HepG2 (cell line): ENCODE results near the gene NYNRIN. TPM values are rescaled to one million over a fixed set of nuclear protein-coding genes. Genes with fewer than 3 reads are reported as not detected.

Source experiments
- ATAC-seq: fragments of 200-7000 bp; cut with Tn5 transposase; 3 replicates; pipeline ENCODE4 v1.9.1; 2020; ENCODE audit warnings: mild to moderate bottlenecking, moderate library complexity
- BruUV-seq: library from RNA; stranded (reverse); fragments of 400-500 nt; replicated peaks from 2 replicates; lab custom pipeline; 2021; lab: Mats Ljungman, UMichigan
- CTCF ChIA-PET: fragments of 300-600 bp; formaldehyde crosslinking; extraction: SDS; loops from one replicate; lab custom pipeline; 2021; ENCODE audit warnings: low total read pairs, inconsistent platforms, low intra/inter-chr PET ratio; lab: Yijun Ruan, JAX
- POLR2A ChIA-PET: fragments of 350-600 bp; sonication (Branson Sonifier 250); formaldehyde crosslinking; loops from one replicate; lab custom pipeline; 2020; ENCODE audit warnings: antibody characterized with exemption, inconsistent platforms; lab: Yijun Ruan, JAX
- DNase-seq: peaks from one replicate; pipeline ENCODE4 v3.0.0-alpha.2; 2015; ENCODE audit warnings: low spot score
- FAIRE-seq: peaks from 3 replicates; lab custom pipeline; 2011; peaks lifted over from hg19 to GRCh38; lab: Jason Lieb, UNC
- H2AFZ ChIP-seq: one replicate; pipeline ENCODE4 v1.6.1; 2011; ENCODE audit warnings: low read length, inconsistent platforms
- H3K27ac ChIP-seq: fragments of 300-600 bp; 3 replicates; pipeline ENCODE4 v1.8.0; 2011; ENCODE audit warnings: mixed run types, mild to moderate bottlenecking, mixed read lengths, low read length, inconsistent platforms; ENCODE audit not compliant: insufficient read depth; ENCODE audit errors: extremely low read length
- H3K27me3 ChIP-seq, 2 experiments: fragments of 200-600 bp in 1 of 2; 2 replicates in 1 of 2; 3 replicates in 1 of 2; pipeline versions ENCODE4 v1.6.0 to v1.8.0; 2011; ENCODE audit warnings: low read length in 2 of 2, mild to moderate bottlenecking in 2 of 2, moderate library complexity in 2 of 2, inconsistent platforms in 1 of 2; ENCODE audit not compliant: insufficient read depth in 2 of 2, control insufficient read depth in 1 of 2
- H3K36me3 ChIP-seq, 2 experiments: fragments of 200-600 bp in 1 of 2; replicated peaks in 1 of 2; 2 replicates in 1 of 2; 3 replicates in 1 of 2; pipeline versions ENCODE4 v1.5.1 to v1.8.0; 2011; ENCODE audit warnings: low read length in 2 of 2, inconsistent platforms in 1 of 2; ENCODE audit not compliant: insufficient read depth in 2 of 2, control insufficient read depth in 1 of 2
- H3K4me1 ChIP-seq: 2 replicates; pipeline ENCODE4 v1.5.1; 2012; ENCODE audit warnings: low read length, inconsistent platforms; ENCODE audit not compliant: insufficient read depth
- H3K4me2 ChIP-seq: 2 replicates; pipeline ENCODE4 v1.6.0; 2011; ENCODE audit warnings: low read depth, low read length, inconsistent platforms
- H3K4me3 ChIP-seq, 3 experiments: fragments of 200-600 bp in 1 of 3; sonication (generic), shearing (Covaris generic) in 1 of 3; replicated peaks in 1 of 3; 2 replicates each; pipeline ENCODE4 v1.5.1; 2011 to 2016; ENCODE audit warnings: low read length in 3 of 3, inconsistent platforms in 2 of 3, low read depth in 2 of 3, mild to moderate bottlenecking in 2 of 3, control low read depth in 1 of 3, mixed read lengths in 1 of 3; ENCODE audit not compliant: insufficient read depth in 1 of 3
- H3K79me2 ChIP-seq: one replicate; pipeline ENCODE4 v1.6.1; 2011; ENCODE audit warnings: low read length, inconsistent platforms; ENCODE audit not compliant: insufficient read depth
- H3K9ac ChIP-seq: 2 replicates; pipeline ENCODE4 v1.6.0; 2011; ENCODE audit warnings: mild to moderate bottlenecking, low read depth, low read length, inconsistent platforms; ENCODE audit not compliant: insufficient read depth
- H3K9me3 ChIP-seq: 2 replicates; pipeline ENCODE4 v1.5.1; 2012; ENCODE audit warnings: mild to moderate bottlenecking, low read length
- H4K20me1 ChIP-seq: 2 replicates; pipeline ENCODE4 v1.6.0; 2011; ENCODE audit warnings: inconsistent platforms, mild to moderate bottlenecking, low read length, moderate library complexity; ENCODE audit not compliant: insufficient read depth
- DDIT3 ChIP-seq: sonication (generic); formaldehyde crosslinking; IDR thresholded peaks from 2 replicates; pipeline ENCODE4 v1.4.0; 2020; ENCODE audit warnings: mild to moderate bottlenecking, missing genetic modification reagents
- FOXK1 ChIP-seq: sonication (generic); formaldehyde crosslinking; IDR thresholded peaks from 2 replicates; pipeline ENCODE4 v1.4.0; 2020; ENCODE audit warnings: low read depth, missing genetic modification reagents, borderline replicate concordance
- HNRNPH1 ChIP-seq: fragments of 200-400 bp; formaldehyde crosslinking; optimal IDR thresholded peaks from 2 replicates; pipeline ENCODE3; 2017; ENCODE audit warnings: mild to moderate bottlenecking, low read depth, low read length
- HOXA7 ChIP-seq: sonication (generic); formaldehyde crosslinking; IDR thresholded peaks from 2 replicates; pipeline ENCODE4 v1.8.1; 2022; ENCODE audit warnings: mild to moderate bottlenecking, missing genetic modification reagents, moderate library complexity
- KDM3A ChIP-seq: IDR thresholded peaks from 2 replicates; pipeline ENCODE4 v1.6.1; 2018; ENCODE audit warnings: low read depth, missing compliant biosample characterization
- KLF11 ChIP-seq: IDR thresholded peaks from 2 replicates; pipeline ENCODE4 v1.6.1; 2016; ENCODE audit warnings: missing compliant biosample characterization
- MAFK ChIP-seq, 2 experiments: IDR thresholded peaks in 1 of 2; conservative IDR thresholded peaks in 1 of 2; 2 replicates each; pipeline ENCODE4 v1.6.1; 2011; ENCODE audit warnings: improper control_type of control experiment in 2 of 2, low read length in 2 of 2
- MEIS1 ChIP-seq: sonication (generic); formaldehyde crosslinking; IDR thresholded peaks from 2 replicates; pipeline ENCODE4 v1.9.0; 2021; ENCODE audit warnings: mild to moderate bottlenecking, missing genetic modification reagents, moderate library complexity, borderline replicate concordance
- PAF1 ChIP-seq: IDR thresholded peaks from 2 replicates; pipeline ENCODE4 v1.6.1; 2016; ENCODE audit warnings: missing genetic modification reagents, missing compliant biosample characterization
- PCBP2 ChIP-seq: fragments of 200-400 bp; formaldehyde crosslinking; optimal IDR thresholded peaks from 2 replicates; pipeline ENCODE3; 2018; ENCODE audit warnings: low read length, low read depth; ENCODE audit not compliant: poor library complexity, severe bottlenecking
- SP140L ChIP-seq: sonication (generic); formaldehyde crosslinking; IDR thresholded peaks from 2 replicates; pipeline ENCODE4 v1.4.0; 2020; ENCODE audit warnings: missing genetic modification reagents, borderline replicate concordance
- STAT5B ChIP-seq: sonication (generic); formaldehyde crosslinking; IDR thresholded peaks from 2 replicates; pipeline ENCODE4 v1.4.0; 2020; ENCODE audit warnings: missing genetic modification reagents
- ZBED4 ChIP-seq: sonication (generic); formaldehyde crosslinking; IDR thresholded peaks from 2 replicates; pipeline ENCODE4 v1.4.0; 2020; ENCODE audit warnings: missing genetic modification reagents, borderline replicate concordance
- ZNF18 ChIP-seq: sonication (generic); formaldehyde crosslinking; IDR thresholded peaks from 2 replicates; pipeline ENCODE4 v1.8.0; 2022; ENCODE audit warnings: mild to moderate bottlenecking, missing genetic modification reagents; ENCODE audit not compliant: insufficient replicate concordance
- ZNF607 ChIP-seq: sonication (generic); formaldehyde crosslinking; IDR thresholded peaks from 2 replicates; pipeline ENCODE4 v1.5.1; 2020; ENCODE audit warnings: missing genetic modification reagents, mild to moderate bottlenecking, borderline replicate concordance
- WGBS: methylation state at CpG from one replicate; pipeline ENCODE4 v1.1.6; 2017; ENCODE audit warnings: low lambda C conversion rate; 5-methylcytosine and 5-hydroxymethylcytosine counted together
- in situ Hi-C: cut with HindIII; loops from 2 replicates; pipeline ENCODE4 v1.10.0; 2017; ENCODE audit warnings: low pct_unique_long_range_greater_than_20kb; ENCODE audit not compliant: extremely low pct_ligation_motif_present
- intact Hi-C: fragments of 100-400 bp; cut with micrococcal nuclease; formaldehyde crosslinking; loops from one replicate; pipeline ENCODE4 v1.10.0; 2022; ENCODE audit not compliant: unreplicated experiment
- polyA plus RNA-seq, 8 experiments: library from polyadenylated mRNA; depleted of rRNA in 3 of 8; stranded (reverse) in 7 of 8; unstranded in 1 of 8; fragments of >200 nt; fragmentation: Illumina TruSeq in 4 of 8; extraction: Trizol in 4 of 8; gene quantifications; 2 replicates each; pipeline versions ENCODE4 v1.2.1 to v1.2.3, GENCODE V29; 2011 to 2016; ENCODE audit warnings: low read depth in 4 of 8, missing spikeins in 1 of 8, mixed read lengths in 1 of 8; ENCODE audit not compliant: insufficient read depth in 1 of 8
- total RNA-seq, 5 experiments: library from RNA; depleted of rRNA; stranded (reverse); fragments of >200 nt; fragmentation: Illumina TruSeq; extraction: Trizol; gene quantifications; 2 replicates each; pipeline ENCODE4 v1.2.3, GENCODE V29; 2016; ENCODE audit warnings: low read depth in 1 of 5

Gene NYNRIN
- total and polyA plus RNA-seq, 2 of the 13 experiments (the other 11 are each of a cell fraction or from before 2014, with no cell fraction given), result 0.63 to 1.1 TPM

GRCh38 chr14:24362241-24362960 lies 36.4 kb upstream of the NYNRIN start:
- TF ChIP-seq KLF11 (no peak), MEIS1 (CRISPR knock-in tag) (no peak), MAFK (conservative IDR thresholded peaks at IDR 0.05 in 1 of 2, IDR thresholded peaks at IDR 0.05 in 1 of 2; ENCODE audit: low read length in 2 of 2) (no peak), ZNF607 (CRISPR knock-in tag) (no peak), HNRNPH1 (no peak), STAT5B (CRISPR knock-in tag) (no peak), DDIT3 (CRISPR knock-in tag) (no peak), SP140L (no peak), FOXK1 (CRISPR knock-in tag) (no peak), PAF1 (CRISPR knock-in tag) (no peak), ZBED4 (CRISPR knock-in tag) (no peak), HOXA7 (no peak), ZNF18 (CRISPR knock-in tag) (no peak), PCBP2 (no peak), KDM3A (CRISPR knock-in tag) (no peak)
- TF ChIP-seq, all 625 proteins: peak for 0
- no TSS peak for BruUV-seq
- H3K4me3 ChIP-seq, result no peak overlapping the region
- no peak for FAIRE-seq
- H3K27me3 ChIP-seq, result peaks cover 4 to 15% of the 10 kb centered on the region in 2 experiments
- intact Hi-C loops, result no loop called here
- no peak for ATAC-seq
- H3K4me1 ChIP-seq, result peaks cover 22% of the 10 kb centered on the region
- H3K9ac ChIP-seq, result no peak overlapping the region
- H3K36me3 ChIP-seq, result no peaks in the 10 kb centered on the region
- no peak overlapping the region for H2AFZ ChIP-seq
- CTCF ChIA-PET, result interaction anchor here (7.9 kb wide), 1 partner anchor 71 kb away, joined by 295 read pairs; the partner anchor contains the start of genes CBLN3 and KHNYN
- no peak for DNase-seq
- no peaks in the 10 kb centered on the region for H4K20me1 ChIP-seq
- no peak overlapping the region for H3K4me2 ChIP-seq
- H3K79me2 ChIP-seq, result no peaks in the 10 kb centered on the region
- no peaks in the 10 kb centered on the region for H3K9me3 ChIP-seq
- POLR2A ChIA-PET, result interaction anchor here (2.5 to 3.1 kb wide), 3 partner anchors 67 to 80 kb away, joined by 7 to 14 read pairs (median 9); partner anchors contain the start of genes CBLN3 and KHNYN
- 1% methylated on average over 2 of the region's 2 CpGs for WGBS
- in situ Hi-C loops, result no loop called here
- H3K27ac ChIP-seq, result no peak overlapping the region
